Ishikawa (cell line): ENCODE results near the gene GABPB1.

Experiments used
- REST ChIP-seq: IDR thresholded peaks from 2 replicates; pipeline ENCODE4 v1.6.1; 2012; ENCODE audit warnings: low read depth, mild to moderate bottlenecking
- TAF1 ChIP-seq: IDR thresholded peaks from 2 replicates; pipeline ENCODE4 v1.6.1; 2012; ENCODE audit warnings: low read depth, mild to moderate bottlenecking
- USF1 ChIP-seq: IDR thresholded peaks from 2 replicates; pipeline ENCODE4 v1.6.1; 2012

DNA sequence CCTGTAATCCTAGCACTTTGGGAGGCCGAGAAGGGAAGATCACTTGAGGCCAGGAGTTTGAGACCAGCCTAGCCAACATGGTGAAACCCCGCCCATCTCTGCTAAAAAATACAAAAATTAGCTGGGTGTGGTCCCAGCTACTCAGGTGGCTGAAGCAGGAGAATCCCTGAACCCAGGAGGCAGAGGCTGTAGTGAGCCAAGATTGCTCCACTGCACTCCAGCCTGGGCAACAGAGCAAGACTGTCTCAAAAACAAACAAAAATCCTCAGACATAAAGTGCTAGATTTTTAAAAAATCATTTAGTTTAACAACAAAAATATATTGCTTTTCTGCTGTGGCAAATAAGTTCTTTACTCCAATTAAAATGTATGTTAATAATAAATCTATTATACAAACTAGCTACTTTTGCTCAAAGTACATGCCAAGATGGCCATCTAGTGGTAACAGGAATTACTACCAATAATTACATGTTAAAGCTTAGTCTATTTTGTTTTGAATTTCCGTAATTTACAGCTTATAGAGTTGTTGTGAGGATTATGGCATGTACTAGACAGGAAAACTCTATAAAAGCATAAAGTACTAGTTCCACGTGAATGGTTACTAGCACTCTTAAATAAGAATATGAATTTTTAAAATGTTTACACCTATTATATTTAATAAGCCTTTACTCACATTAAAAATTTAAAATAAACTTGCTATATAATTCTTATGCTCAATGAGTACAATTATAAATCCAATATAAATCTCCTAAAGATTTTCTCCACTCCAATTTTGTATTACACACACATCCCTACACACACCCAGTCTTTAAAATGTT is 39.0 kb downstream of the GABPB1 start:
- TF ChIP-seq REST: no peak
- no peak for TF ChIP-seq USF1
- TF ChIP-seq TAF1: no peak
